AG04450 (cell line): ENCODE measurements around the gene USP50. TPM values are rescaled to one million over a fixed set of nuclear protein-coding genes. Genes with fewer than 3 reads are reported as not detected.

Experiments
- CTCF ChIA-PET: fragments of 300-600, 350-600 bp; formaldehyde crosslinking; extraction: SDS; loops from one replicate; lab custom pipeline; 2022; ENCODE audit warnings: antibody characterized with exemption, inconsistent platforms; lab: Charles Lee
- POLR2A ChIA-PET: fragments of 350-600 bp; formaldehyde crosslinking; extraction: SDS; loops from one replicate; lab custom pipeline; 2021; ENCODE audit warnings: antibody characterized with exemption, inconsistent platforms; lab: Yijun Ruan, JAX
- DNase-seq: peaks from one replicate; pipeline ENCODE4 v3.0.0-alpha.2; 2011; ENCODE audit warnings: low read depth, low spot score
- H3K27ac ChIP-seq: one replicate; pipeline ENCODE4 v1.5.1; 2012; ENCODE audit warnings: low read depth, low read length, control low read depth
- H3K27me3 ChIP-seq: one replicate; pipeline ENCODE4 v1.6.0; 2012; ENCODE audit warnings: low read length; ENCODE audit not compliant: control insufficient read depth, insufficient read depth
- H3K4me3 ChIP-seq: 2 replicates; pipeline ENCODE4 v1.5.1; 2011; ENCODE audit warnings: mild to moderate bottlenecking, low read depth, low read length, control low read depth
- H3K9me3 ChIP-seq: 2 replicates; pipeline ENCODE4 v1.5.1; 2012; ENCODE audit warnings: low read length; ENCODE audit not compliant: control insufficient read depth, insufficient read depth
- polyA plus RNA-seq: library from polyadenylated mRNA; depleted of rRNA; stranded (reverse); fragments of >200 nt; gene quantifications from 2 replicates; pipeline ENCODE4 v1.2.3, GENCODE V29; 2011
- TF ChIP-seq, protein P1 (sequence below): IDR thresholded peaks from 2 replicates; pipeline ENCODE4 v1.5.1; 2011; ENCODE audit warnings: low read depth, low read length, control low read depth, inconsistent platforms

Gene USP50
- polyA plus RNA-seq, 1 experiment, result not detected

DNA sequence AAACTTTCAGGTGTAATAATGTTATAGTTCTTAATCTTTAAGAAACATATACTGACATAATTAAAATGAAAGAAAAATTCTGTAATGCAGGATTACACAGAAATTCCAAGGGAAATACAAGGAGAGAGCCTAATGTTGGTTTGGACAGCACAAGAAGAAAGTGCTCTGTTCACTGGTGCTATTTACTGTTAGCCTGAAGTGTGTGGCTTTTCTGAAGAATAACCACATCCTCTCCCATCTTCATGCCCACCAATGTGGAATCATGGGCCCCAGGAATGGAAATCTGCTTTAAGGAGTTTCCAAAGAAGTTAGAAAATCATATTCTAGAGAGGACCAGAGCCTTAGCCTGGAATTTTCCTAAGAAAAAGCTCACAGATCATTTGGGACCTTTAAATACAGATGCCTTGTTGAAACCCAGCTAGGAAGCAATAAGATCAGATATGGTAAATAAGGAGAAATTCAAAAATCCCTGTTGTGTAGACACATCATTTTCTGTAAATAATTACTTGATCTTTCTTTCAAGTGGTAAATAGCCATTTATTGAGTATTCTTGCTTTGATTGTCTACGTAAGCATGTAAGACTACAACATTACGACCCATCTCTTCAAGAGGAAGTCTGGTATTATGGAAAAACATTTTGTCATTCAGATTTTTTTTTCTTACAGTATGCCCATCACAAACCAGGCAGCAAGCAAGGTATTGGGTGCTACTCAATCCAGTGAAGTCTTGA is 10.3 kb upstream of the USP50 start:
- TF ChIP-seq, protein P1, sequence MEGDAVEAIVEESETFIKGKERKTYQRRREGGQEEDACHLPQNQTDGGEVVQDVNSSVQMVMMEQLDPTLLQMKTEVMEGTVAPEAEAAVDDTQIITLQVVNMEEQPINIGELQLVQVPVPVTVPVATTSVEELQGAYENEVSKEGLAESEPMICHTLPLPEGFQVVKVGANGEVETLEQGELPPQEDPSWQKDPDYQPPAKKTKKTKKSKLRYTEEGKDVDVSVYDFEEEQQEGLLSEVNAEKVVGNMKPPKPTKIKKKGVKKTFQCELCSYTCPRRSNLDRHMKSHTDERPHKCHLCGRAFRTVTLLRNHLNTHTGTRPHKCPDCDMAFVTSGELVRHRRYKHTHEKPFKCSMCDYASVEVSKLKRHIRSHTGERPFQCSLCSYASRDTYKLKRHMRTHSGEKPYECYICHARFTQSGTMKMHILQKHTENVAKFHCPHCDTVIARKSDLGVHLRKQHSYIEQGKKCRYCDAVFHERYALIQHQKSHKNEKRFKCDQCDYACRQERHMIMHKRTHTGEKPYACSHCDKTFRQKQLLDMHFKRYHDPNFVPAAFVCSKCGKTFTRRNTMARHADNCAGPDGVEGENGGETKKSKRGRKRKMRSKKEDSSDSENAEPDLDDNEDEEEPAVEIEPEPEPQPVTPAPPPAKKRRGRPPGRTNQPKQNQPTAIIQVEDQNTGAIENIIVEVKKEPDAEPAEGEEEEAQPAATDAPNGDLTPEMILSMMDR, result no peak
- H3K27me3 ChIP-seq, result no peaks in the 10 kb centered on the region
- ChIA-PET CTCF (no interaction called here), POLR2A (interaction anchor here (0.6 kb wide), 1 partner anchor 83 kb away, joined by 3 read pairs; no protein-coding TSS in a partner anchor)
- no peak overlapping the region for H3K4me3 ChIP-seq
- no peaks in the 10 kb centered on the region for H3K9me3 ChIP-seq
- H3K27ac ChIP-seq, result no peak overlapping the region
- DNase-seq, result no peak

DNA sequence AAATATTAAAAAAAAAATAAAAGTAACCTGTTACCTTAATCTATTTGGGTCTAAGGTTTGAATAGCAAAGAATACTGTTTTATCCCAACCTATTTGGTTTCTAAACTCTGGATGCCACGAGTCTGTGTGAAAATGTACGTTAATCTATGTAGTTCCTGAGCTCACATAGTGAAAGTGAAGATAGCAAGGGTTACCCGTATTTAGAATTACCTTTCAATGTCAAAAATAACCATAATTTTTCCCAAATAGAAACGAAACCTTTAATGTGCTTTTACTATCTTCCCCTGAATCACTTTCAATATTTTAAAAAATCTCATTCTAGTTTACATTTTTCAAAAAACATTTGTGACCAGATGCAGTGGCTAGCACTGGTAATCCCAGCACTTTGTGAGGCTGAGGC is 5.8 kb upstream of the USP50 start:
- Histone ChIP-seq H3K27ac (no peak overlapping the region), H3K9me3 (no peaks in the 10 kb centered on the region), H3K27me3 (no peaks in the 10 kb centered on the region), H3K4me3 (no peak overlapping the region)
- TF ChIP-seq, protein P1, result no peak
- ChIA-PET POLR2A (no interaction called here), CTCF (no interaction called here)
- no peak for DNase-seq

DNA sequence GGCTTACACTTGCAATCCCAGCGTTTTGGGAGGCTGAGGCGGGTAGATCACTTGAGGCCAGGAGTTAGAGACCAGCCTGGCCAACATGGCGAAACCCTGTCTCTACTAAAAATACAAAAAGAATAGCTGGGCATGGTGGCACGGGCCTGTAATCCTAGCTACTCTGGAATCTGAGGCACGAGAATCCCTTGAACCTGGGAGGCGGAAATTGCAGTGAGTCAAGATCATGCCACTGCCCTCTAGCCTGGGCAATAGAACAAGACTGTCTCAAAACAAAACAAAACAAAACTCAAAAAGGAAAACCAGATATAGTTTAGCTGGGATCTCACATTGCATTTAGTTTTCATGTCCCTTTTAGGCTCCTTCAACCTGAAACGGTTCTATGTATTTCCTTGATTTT is 2.9 kb upstream of the USP50 start:
- CTCF ChIA-PET, result no interaction called here
- TF ChIP-seq, protein P1, result no peak
- POLR2A ChIA-PET, result no interaction called here
- no peak for DNase-seq
- Histone ChIP-seq H3K9me3 (no peaks in the 10 kb centered on the region), H3K4me3 (no peak overlapping the region), H3K27ac (no peak overlapping the region), H3K27me3 (no peaks in the 10 kb centered on the region)

DNA sequence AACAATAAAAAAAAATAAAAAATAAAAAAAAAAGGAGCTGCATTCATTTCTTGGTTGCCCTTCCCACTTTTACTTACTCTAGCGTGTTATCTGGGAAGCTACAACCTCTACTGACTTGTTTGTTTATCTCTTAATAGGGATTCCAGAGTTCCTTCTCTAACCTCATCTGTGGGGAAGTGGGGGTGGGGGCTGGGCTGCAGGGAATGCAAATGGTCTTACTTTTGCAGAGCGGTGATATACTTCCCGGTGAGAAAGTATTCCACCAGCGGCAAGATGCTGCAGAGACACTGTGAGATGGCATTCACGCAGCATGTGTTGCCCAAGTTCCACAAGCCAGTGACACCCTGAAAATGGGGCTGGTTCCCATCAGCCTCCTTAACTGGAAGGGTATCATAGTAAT is 2.1 kb downstream of the USP50 start:
- ChIA-PET POLR2A (no interaction called here), CTCF (interaction anchor here (1.7 kb wide), 1 partner anchor 333 kb away, joined by 4 read pairs; no protein-coding TSS in a partner anchor)
- TF ChIP-seq, protein P1, result no peak
- Histone ChIP-seq H3K4me3 (no peak overlapping the region), H3K27ac (no peak overlapping the region), H3K27me3 (no peaks in the 10 kb centered on the region), H3K9me3 (no peaks in the 10 kb centered on the region)
- DNase-seq, result no peak

DNA sequence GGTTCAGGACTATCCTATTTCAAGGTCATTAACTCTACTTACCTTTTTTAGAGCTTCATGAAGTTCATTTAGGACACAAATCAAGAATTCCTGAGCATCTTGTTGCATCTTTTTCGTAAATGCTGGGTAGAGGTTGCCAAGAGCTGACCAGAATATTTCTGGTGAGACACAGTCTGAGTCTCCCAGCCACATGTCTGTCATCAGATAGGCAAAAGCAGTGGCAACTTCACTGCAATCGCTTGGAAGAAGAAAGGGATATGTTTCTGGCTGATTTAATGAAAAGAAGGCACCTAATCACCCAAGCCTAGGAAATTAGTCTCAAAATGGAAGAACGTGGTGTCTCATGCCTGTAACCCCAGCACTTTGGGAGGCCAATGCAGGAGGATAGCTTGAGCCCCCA is 2.9 kb downstream of the USP50 start:
- no peak for DNase-seq
- CTCF ChIA-PET, result interaction anchor here (1.7 kb wide), 1 partner anchor 334 kb away, joined by 4 read pairs; no protein-coding TSS in a partner anchor
- H3K27ac ChIP-seq, result no peak overlapping the region

More for the DNA sequence above, 2.9 kb downstream of the USP50 start:
- no peak overlapping the region for H3K4me3 ChIP-seq
- POLR2A ChIA-PET, result interaction anchor here (1.4 kb wide), 1 partner anchor 12 kb away, joined by 3 read pairs; no protein-coding TSS in a partner anchor
- H3K27me3 ChIP-seq, result no peaks in the 10 kb centered on the region
- no peaks in the 10 kb centered on the region for H3K9me3 ChIP-seq
- TF ChIP-seq, protein P1, result no peak
